GM18868 (cell line): ENCODE measurements around the gene RGL2.
A peak's percentile ranks its signal among the peaks of the same experiment; 100 is the strongest.
"Not testable (repeated sequence)": the region's sequence is repeated elsewhere in the genome, so short reads cannot be mapped to it uniquely, and the experiment has no call there.

Experiments used
- ATAC-seq: cut with Tn5 transposase; IDR thresholded peaks from one replicate; pipeline ENCODE4 v1.9.1; 2021; ENCODE audit warnings: mild to moderate bottlenecking, moderate library complexity; ENCODE audit not compliant: unreplicated experiment

The RGL2 gene

GRCh38 chr6:33273924-33274902, 24.5 kb downstream of the RGL2 start:
- no peak for ATAC-seq

GRCh38 chr6:33273129-33273923, 25.4 kb downstream of the RGL2 start:
- ATAC-seq: no peak

- ATAC-seq: no peak
Observed at GRCh38 chr6:33272275-33273128, 26.2 kb downstream of the RGL2 start.

- peak; percentile 85 for ATAC-seq
Observed at GRCh38 chr6:33271468-33272274, 27.1 kb downstream of the RGL2 start, which contains the start of the genes RPS18 and VPS52. Gene RPS18, plus strand, starts transcription at chr6:33272075. Its CDS starts 45 bp downstream, at chr6:33272120. Gene VPS52, minus strand, starts transcription at chr6:33271876. Its CDS starts 201 bp downstream, at chr6:33271675.

- no peak for ATAC-seq
Observed at GRCh38 chr6:33271117-33271467, 27.6 kb downstream of the RGL2 start.

- no peak for ATAC-seq
Observed at GRCh38 chr6:33264015-33264414, 34.7 kb downstream of the RGL2 start.

GRCh38 chr6:33262490-33262889, 36.3 kb downstream of the RGL2 start:
- not testable (repeated sequence) for ATAC-seq

- ATAC-seq: no peak
Observed at GRCh38 chr6:33259032-33259431, 39.7 kb downstream of the RGL2 start.

- ATAC-seq: no peak
Observed at GRCh38 chr6:33254591-33254990, 44.2 kb downstream of the RGL2 start.

- ATAC-seq: no peak
Observed at GRCh38 chr6:33252759-33253158, 46.0 kb downstream of the RGL2 start.

GRCh38 chr6:33251395-33252012, 47.2 kb downstream of the RGL2 start:
- no peak for ATAC-seq

- no peak for ATAC-seq
Observed at GRCh38 chr6:33250731-33251130, 48.0 kb downstream of the RGL2 start.

GRCh38 chr6:33249732-33250630, 48.8 kb downstream of the RGL2 start:
- no peak for ATAC-seq

- peak; percentile 87 for ATAC-seq
Observed at GRCh38 chr6:33248932-33249731, 49.6 kb downstream of the RGL2 start.

GRCh38 chr6:33248643-33248931, 50.2 kb downstream of the RGL2 start:
- peak; percentile 2 for ATAC-seq

- peak; percentile 35 for ATAC-seq
Observed at GRCh38 chr6:33247977-33248642, 50.6 kb downstream of the RGL2 start.

- ATAC-seq: no peak
Observed at GRCh38 chr6:33243476-33243875, 55.3 kb downstream of the RGL2 start.
